ENCODE data around the gene SLC38A9. TPM values are rescaled to one million over a fixed set of nuclear protein-coding genes. Genes with fewer than 3 reads are reported as not detected.

SLC38A9 gene
- total and polyA plus RNA-seq, 2 of the 8 experiments (the other 6 are each of a cell fraction or from before 2014, with no cell fraction given) = 29.2 to 43.7 TPM

DNA sequence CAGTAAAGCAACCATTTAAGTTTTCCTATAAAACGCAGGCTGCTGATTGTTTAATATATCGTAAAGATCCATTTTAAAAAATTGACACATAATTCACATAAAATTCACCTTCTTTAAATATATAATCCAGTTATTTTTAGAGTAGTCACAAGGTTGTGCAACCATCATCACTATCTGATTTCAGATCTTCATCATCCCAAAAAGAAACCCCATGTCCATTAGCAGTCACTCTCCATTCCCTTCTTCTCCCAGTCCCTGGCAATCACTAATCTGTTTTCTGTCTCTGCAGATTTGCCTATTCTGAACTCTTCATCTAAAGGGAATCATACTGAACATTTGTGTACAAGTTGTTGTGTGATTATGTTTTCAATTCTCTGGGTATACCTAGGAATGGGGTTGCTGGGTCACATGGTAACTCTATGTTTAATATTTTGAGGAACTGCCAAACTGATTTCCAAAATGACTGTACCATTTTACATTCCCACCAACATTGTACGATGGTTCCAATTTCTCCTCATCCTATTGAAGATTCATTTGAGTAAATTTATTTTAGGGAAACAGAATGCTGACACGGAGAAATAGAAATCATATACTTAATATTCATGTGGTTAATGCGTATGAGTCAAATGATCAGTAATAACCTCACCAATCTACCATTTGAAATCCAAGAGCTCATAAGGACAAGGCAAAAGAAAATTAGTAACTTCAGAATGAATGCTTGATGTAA is 119.6 kb downstream of the SLC38A9 start:
- FAIRE-seq = no peak
- H2AFZ ChIP-seq (ENCODE audit: low read length) = no peak overlapping the region
- POLR2A ChIA-PET (ENCODE audit: partially characterized antibody) = interaction anchor here (1.0 kb wide), 1 partner anchor 19 kb away, joined by 3 read pairs; no protein-coding TSS in a partner anchor
- no peak for TF ChIP-seq CBX8 (IDR thresholded peaks at IDR 0.05; ENCODE audit: borderline replicate concordance, low read depth, low read length)
- TF ChIP-seq SAP30 (IDR thresholded peaks at IDR 0.05; ENCODE audit: insufficient read depth, insufficient replicate concordance, low read length) = no peak
- TF ChIP-seq, protein P1, sequence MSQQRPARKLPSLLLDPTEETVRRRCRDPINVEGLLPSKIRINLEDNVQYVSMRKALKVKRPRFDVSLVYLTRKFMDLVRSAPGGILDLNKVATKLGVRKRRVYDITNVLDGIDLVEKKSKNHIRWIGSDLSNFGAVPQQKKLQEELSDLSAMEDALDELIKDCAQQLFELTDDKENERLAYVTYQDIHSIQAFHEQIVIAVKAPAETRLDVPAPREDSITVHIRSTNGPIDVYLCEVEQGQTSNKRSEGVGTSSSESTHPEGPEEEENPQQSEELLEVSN (IDR thresholded peaks at IDR 0.05) = no peak
- TF ChIP-seq SRF (IDR thresholded peaks at IDR 0.05; ENCODE audit: low read depth, low read length) = no peak
- no peak for TF ChIP-seq TAF1 (IDR thresholded peaks at IDR 0.05; ENCODE audit: low read depth, low read length)
- no peak for TF ChIP-seq TEAD4 (IDR thresholded peaks at IDR 0.05; ENCODE audit: low read depth, low read length)
- TF ChIP-seq BRCA1 (IDR thresholded peaks at IDR 0.05; ENCODE audit: low read depth, low read length) = no peak
- no peak for TF ChIP-seq RAD21 (IDR thresholded peaks at IDR 0.05 in 1 of 2, conservative IDR thresholded peaks at IDR 0.05 in 1 of 2; ENCODE audit: low read depth in 2 of 2, low read length in 2 of 2)
- TF ChIP-seq CEBPB (IDR thresholded peaks at IDR 0.05; ENCODE audit: low read depth, low read length) = no peak
- TF ChIP-seq, protein P2, sequence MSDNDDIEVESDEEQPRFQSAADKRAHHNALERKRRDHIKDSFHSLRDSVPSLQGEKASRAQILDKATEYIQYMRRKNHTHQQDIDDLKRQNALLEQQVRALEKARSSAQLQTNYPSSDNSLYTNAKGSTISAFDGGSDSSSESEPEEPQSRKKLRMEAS (IDR thresholded peaks at IDR 0.05) = no peak
- TF ChIP-seq, protein P3, sequence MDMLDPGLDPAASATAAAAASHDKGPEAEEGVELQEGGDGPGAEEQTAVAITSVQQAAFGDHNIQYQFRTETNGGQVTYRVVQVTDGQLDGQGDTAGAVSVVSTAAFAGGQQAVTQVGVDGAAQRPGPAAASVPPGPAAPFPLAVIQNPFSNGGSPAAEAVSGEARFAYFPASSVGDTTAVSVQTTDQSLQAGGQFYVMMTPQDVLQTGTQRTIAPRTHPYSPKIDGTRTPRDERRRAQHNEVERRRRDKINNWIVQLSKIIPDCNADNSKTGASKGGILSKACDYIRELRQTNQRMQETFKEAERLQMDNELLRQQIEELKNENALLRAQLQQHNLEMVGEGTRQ (IDR thresholded peaks at IDR 0.05; ENCODE audit: low read length) = no peak

More for the DNA sequence above, 119.6 kb downstream of the SLC38A9 start:
- no peaks in the 10 kb centered on the region for H3K79me2 ChIP-seq (ENCODE audit: control insufficient read depth in 1 of 2, insufficient read depth in 2 of 2, low read length in 2 of 2)
- H2BK5ac ChIP-seq (ENCODE audit: low read depth, low read length) = no peak overlapping the region
- no peak overlapping the region for H2BK12ac ChIP-seq (ENCODE audit: low read depth, low read length)
- no peak overlapping the region for H3K9ac ChIP-seq (replicated peaks in 1 of 4; ENCODE audit: extremely low read depth in 1 of 4, low read depth in 3 of 4, low read length in 3 of 4)
- H2AK5ac ChIP-seq (ENCODE audit: low read depth, low read length) = no peak overlapping the region
- H3K4me2 ChIP-seq (ENCODE audit: insufficient read depth in 1 of 2, low read depth in 2 of 2, low read length in 2 of 2) = no peak overlapping the region
- H3K36me3 ChIP-seq (ENCODE audit: control insufficient read depth in 2 of 4, insufficient read depth in 4 of 4, low read length in 3 of 4) = no peaks in the 10 kb centered on the region
- H2BK20ac ChIP-seq (ENCODE audit: low read length) = no peak overlapping the region
- no peak for DNase-seq (ENCODE audit: low read depth in 1 of 2, low spot score in 2 of 2)
- H3K27me3 ChIP-seq (replicated peaks in 1 of 4; ENCODE audit: control insufficient read depth in 3 of 4, extremely low read depth in 1 of 4, insufficient read depth in 3 of 4, low read length in 3 of 4) = no peaks in the 10 kb centered on the region
- H3K23ac ChIP-seq (ENCODE audit: insufficient read length) = no peak overlapping the region
- H4K8ac ChIP-seq (ENCODE audit: extremely low read depth, insufficient read depth, low read length) = no peak overlapping the region
- CTCF ChIA-PET (ENCODE audit: partially characterized antibody) = no interaction called here
- H3K14ac ChIP-seq (ENCODE audit: insufficient read length) = no peak overlapping the region
- no peak overlapping the region for H3K4ac ChIP-seq (replicated peaks; ENCODE audit: insufficient read length, low read depth, low read length)
- H3K18ac ChIP-seq (ENCODE audit: extremely low read depth, low read length) = no peak overlapping the region
- H3K9me3 ChIP-seq (ENCODE audit: insufficient read depth in 2 of 2, low read depth in 1 of 2, low read length in 1 of 2) = no peaks in the 10 kb centered on the region
- no peaks in the 10 kb centered on the region for H4K20me1 ChIP-seq (replicated peaks in 1 of 2; ENCODE audit: control insufficient read depth in 1 of 2, insufficient read depth in 2 of 2, low read length in 2 of 2)
- H3K56ac ChIP-seq (replicated peaks; ENCODE audit: insufficient read length, low read depth, low read length) = no peak overlapping the region
- H4K91ac ChIP-seq (replicated peaks; ENCODE audit: insufficient read length, low read length) = no peak overlapping the region
- no peaks in the 10 kb centered on the region; a peak in 1 of 7 replicates for H3K4me1 ChIP-seq (replicated peaks in 1 of 4; ENCODE audit: control insufficient read depth in 3 of 4, insufficient read depth in 4 of 4, low read length in 3 of 4)
- H3K27ac ChIP-seq (ENCODE audit: low read depth, low read length) = no peak overlapping the region
- no peaks in the 10 kb centered on the region for H3K23me2 ChIP-seq (ENCODE audit: low read depth, low read length)
- no peak overlapping the region for H2BK120ac ChIP-seq (replicated peaks; ENCODE audit: low read depth, low read length)
- H3K4me3 ChIP-seq (ENCODE audit: extremely low read depth in 1 of 4, insufficient read depth in 2 of 4, low read depth in 3 of 4, low read length in 4 of 4) = no peak overlapping the region
- no peak overlapping the region for H2BK15ac ChIP-seq (ENCODE audit: low read length)
- 90% methylated on average over 5 of the region's 5 CpGs; no CpG with 5 or more reads in 1 of the 2 experiments for WGBS, 2 experiments (ENCODE audit: extremely low coverage in 1 of 2, insufficient coverage in 1 of 2, insufficient read length in 1 of 2, insufficient replicate concordance in 2 of 2, low coverage in 1 of 2, low lambda C conversion rate in 2 of 2, missing lambda C conversion rate in 1 of 2)
- no peaks in the 10 kb centered on the region for H3K79me1 ChIP-seq (ENCODE audit: low read depth, low read length)
- no peak overlapping the region for H4K5ac ChIP-seq (ENCODE audit: insufficient read length, low read depth, low read length)

Measured in H1 (cell line).